ENCODE data around the gene BTBD9. TPM values are rescaled to one million over a fixed set of nuclear protein-coding genes. Genes with fewer than 3 reads are reported as not detected.

BTBD9 gene
- total and polyA plus RNA-seq, 4 donors: 8.7 to 73.9 (median 28.3) TPM

GRCh38 chr6:38554014-38554413 lies 85.7 kb downstream of the BTBD9 start:
- H3K9me3 ChIP-seq (ENCODE audit: control insufficient read depth in 4 of 4, insufficient read depth in 3 of 4, low read length in 3 of 4): no peaks in the 10 kb centered on the region
- H3K4me3 ChIP-seq: no peak overlapping the region
- H3K4me1 ChIP-seq (ENCODE audit: control insufficient read depth in 5 of 5, insufficient read depth in 5 of 5, low read length in 5 of 5): peaks cover 0 to 4% (median 0%) of the 10 kb centered on the region in 5 donors
- H3K9ac ChIP-seq (ENCODE audit: insufficient read depth in 1 of 2, low read length in 2 of 2): no peak overlapping the region
- DNase-seq (no peak), ATAC-seq (ENCODE audit: insufficient read depth, low FRiP score) (no peak)
- TF ChIP-seq, protein P1, sequence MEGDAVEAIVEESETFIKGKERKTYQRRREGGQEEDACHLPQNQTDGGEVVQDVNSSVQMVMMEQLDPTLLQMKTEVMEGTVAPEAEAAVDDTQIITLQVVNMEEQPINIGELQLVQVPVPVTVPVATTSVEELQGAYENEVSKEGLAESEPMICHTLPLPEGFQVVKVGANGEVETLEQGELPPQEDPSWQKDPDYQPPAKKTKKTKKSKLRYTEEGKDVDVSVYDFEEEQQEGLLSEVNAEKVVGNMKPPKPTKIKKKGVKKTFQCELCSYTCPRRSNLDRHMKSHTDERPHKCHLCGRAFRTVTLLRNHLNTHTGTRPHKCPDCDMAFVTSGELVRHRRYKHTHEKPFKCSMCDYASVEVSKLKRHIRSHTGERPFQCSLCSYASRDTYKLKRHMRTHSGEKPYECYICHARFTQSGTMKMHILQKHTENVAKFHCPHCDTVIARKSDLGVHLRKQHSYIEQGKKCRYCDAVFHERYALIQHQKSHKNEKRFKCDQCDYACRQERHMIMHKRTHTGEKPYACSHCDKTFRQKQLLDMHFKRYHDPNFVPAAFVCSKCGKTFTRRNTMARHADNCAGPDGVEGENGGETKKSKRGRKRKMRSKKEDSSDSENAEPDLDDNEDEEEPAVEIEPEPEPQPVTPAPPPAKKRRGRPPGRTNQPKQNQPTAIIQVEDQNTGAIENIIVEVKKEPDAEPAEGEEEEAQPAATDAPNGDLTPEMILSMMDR (IDR thresholded peaks at IDR 0.05; ENCODE audit: control extremely low read depth, extremely low read depth): no peak
- H3K36me3 ChIP-seq (ENCODE audit: control insufficient read depth in 4 of 4, insufficient read depth in 4 of 4, low read length in 4 of 4): no peaks in the 10 kb centered on the region
- no peak overlapping the region for H3K27ac ChIP-seq (ENCODE audit: low read depth in 1 of 2, low read length in 1 of 2)
- H3K27me3 ChIP-seq (ENCODE audit: control insufficient read depth in 3 of 3, insufficient read depth in 3 of 3, low read length in 2 of 3): no peaks in the 10 kb centered on the region

DNA sequence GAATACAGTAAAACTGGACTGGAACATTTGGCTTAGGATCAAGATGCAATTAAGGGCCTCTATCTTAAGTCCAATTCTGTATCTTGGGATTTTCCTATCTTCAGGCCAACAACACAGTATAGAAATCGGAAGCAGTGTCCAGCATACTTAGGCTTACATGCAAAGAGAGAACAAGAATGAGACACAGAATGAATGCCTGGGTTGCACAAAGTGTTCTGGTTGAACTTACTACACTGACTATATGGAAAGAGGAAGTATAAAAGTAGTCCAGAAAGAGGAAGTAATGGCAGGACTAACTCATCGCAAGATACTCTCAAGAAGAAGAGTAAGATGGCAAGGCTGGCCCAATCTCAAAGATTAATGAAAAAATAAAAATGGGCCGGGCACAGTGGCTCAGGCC lies 87.6 kb downstream of the BTBD9 start:
- peaks cover 0 to 4% (median 0%) of the 10 kb centered on the region in 5 donors for H3K4me1 ChIP-seq (ENCODE audit: control insufficient read depth in 5 of 5, insufficient read depth in 5 of 5, low read length in 5 of 5)
- H3K9ac ChIP-seq (ENCODE audit: insufficient read depth in 1 of 2, low read length in 2 of 2): no peak overlapping the region
- 44 to 83% methylated on average over 3 of the region's 3 CpGs for WGBS, 2 donors
- DNase-seq (no peak), ATAC-seq (ENCODE audit: insufficient read depth, low FRiP score) (no peak)
- TF ChIP-seq, protein P1 (IDR thresholded peaks at IDR 0.05; ENCODE audit: control extremely low read depth, extremely low read depth): no peak
- no peaks in the 10 kb centered on the region for H3K27me3 ChIP-seq (ENCODE audit: control insufficient read depth in 3 of 3, insufficient read depth in 3 of 3, low read length in 2 of 3)
- no peaks in the 10 kb centered on the region for H3K9me3 ChIP-seq (ENCODE audit: control insufficient read depth in 4 of 4, insufficient read depth in 3 of 4, low read length in 3 of 4)
- H3K27ac ChIP-seq (ENCODE audit: low read depth in 1 of 2, low read length in 1 of 2): no peak overlapping the region
- H3K4me3 ChIP-seq: no peak overlapping the region
- peaks cover 0 to under 1% (median under 1%) of the 10 kb centered on the region in 4 donors for H3K36me3 ChIP-seq (ENCODE audit: control insufficient read depth in 4 of 4, insufficient read depth in 4 of 4, low read length in 4 of 4)

- no peak for ATAC-seq (ENCODE audit: insufficient read depth, low FRiP score)
- Histone ChIP-seq H3K9me3 (ENCODE audit: control insufficient read depth in 4 of 4, insufficient read depth in 3 of 4, low read length in 3 of 4) (no peaks in the 10 kb centered on the region), H3K27me3 (ENCODE audit: control insufficient read depth in 3 of 3, insufficient read depth in 3 of 3, low read length in 2 of 3) (no peaks in the 10 kb centered on the region), H3K4me3 (no peak overlapping the region), H3K27ac (ENCODE audit: low read depth in 1 of 2, low read length in 1 of 2) (no peak overlapping the region), H3K9ac (ENCODE audit: insufficient read depth in 1 of 2, low read length in 2 of 2) (no peak overlapping the region), H3K36me3 (ENCODE audit: control insufficient read depth in 4 of 4, insufficient read depth in 4 of 4, low read length in 4 of 4) (peaks cover 0 to 5% (median 2%) of the 10 kb centered on the region in 4 donors), H3K4me1 (ENCODE audit: control insufficient read depth in 5 of 5, insufficient read depth in 5 of 5, low read length in 5 of 5) (peaks cover 0 to 3% (median 0%) of the 10 kb centered on the region in 5 donors)
- 85 to 88% methylated on average over 5 of the region's 5 CpGs for WGBS, 2 donors
- DNase-seq: no peak
- TF ChIP-seq, protein P1 (IDR thresholded peaks at IDR 0.05; ENCODE audit: control extremely low read depth, extremely low read depth): no peak
Measured at GRCh38 chr6:38549795-38550194, 89.9 kb downstream of the BTBD9 start.

- Histone ChIP-seq H3K9ac (ENCODE audit: insufficient read depth in 1 of 2, low read length in 2 of 2) (no peak overlapping the region), H3K27me3 (ENCODE audit: control insufficient read depth in 3 of 3, insufficient read depth in 3 of 3, low read length in 2 of 3) (no peaks in the 10 kb centered on the region), H3K9me3 (ENCODE audit: control insufficient read depth in 4 of 4, insufficient read depth in 3 of 4, low read length in 3 of 4) (no peaks in the 10 kb centered on the region), H3K4me1 (ENCODE audit: control insufficient read depth in 5 of 5, insufficient read depth in 5 of 5, low read length in 5 of 5) (no peaks in the 10 kb centered on the region), H3K4me3 (no peak overlapping the region), H3K27ac (ENCODE audit: low read depth in 1 of 2, low read length in 1 of 2) (no peak overlapping the region), H3K36me3 (ENCODE audit: control insufficient read depth in 4 of 4, insufficient read depth in 4 of 4, low read length in 4 of 4) (peaks cover 0 to 5% (median 2%) of the 10 kb centered on the region in 4 donors)
- DNase-seq: no peak
- WGBS, 2 donors: 88 to 92% methylated on average over 2 of the region's 2 CpGs
- TF ChIP-seq, protein P1 (IDR thresholded peaks at IDR 0.05; ENCODE audit: control extremely low read depth, extremely low read depth): no peak
- no peak for ATAC-seq (ENCODE audit: insufficient read depth, low FRiP score)
Measured at GRCh38 chr6:38549180-38549579, 90.5 kb downstream of the BTBD9 start.
